CD4-positive, alpha-beta T cell (primary cell): ENCODE results near the gene N4BP2L1. TPM values are rescaled to one million over a fixed set of nuclear protein-coding genes. Genes with fewer than 3 reads are reported as not detected.

ENCODE experiments used
- ATAC-seq: fragments of 200-7000 bp; cut with Tn5 transposase; one replicate; pipeline ENCODE4 v1.10.0; 2022; ENCODE audit warnings: mild to moderate bottlenecking; ENCODE audit not compliant: poor library complexity
- CTCF ChIA-PET: fragments of 350-600 bp; sonication (Branson Sonifier 250); formaldehyde crosslinking; loops from one replicate; lab custom pipeline; 2021; ENCODE audit warnings: antibody characterized with exemption, inconsistent platforms; lab: Charles Lee
- POLR2A ChIA-PET: fragments of 350-600 bp; sonication (Branson Sonifier 250); formaldehyde crosslinking; loops from one replicate; lab custom pipeline; 2021; ENCODE audit warnings: antibody characterized with exemption, inconsistent platforms; lab: Charles Lee
- DNase-seq, 14 experiments: peaks; one replicate each; pipeline ENCODE4 v3.0.0-alpha.2; 2013 to 2020; ENCODE audit warnings: mixed read lengths in 2 of 14
- H3K27ac ChIP-seq, 2 donors: one replicate each; pipeline versions ENCODE4 v1.5.1 to v1.7.0; 2013; ENCODE audit warnings: low read length in 2 of 2, low read depth in 1 of 2, mild to moderate bottlenecking in 1 of 2
- H3K27me3 ChIP-seq, 2 experiments: 1 replicate in 1 of 2; 2 replicates in 1 of 2; pipeline versions ENCODE4 v1.6.1 to v1.7.0; 2013; ENCODE audit warnings: low read length in 2 of 2, control low read depth in 1 of 2, mild to moderate bottlenecking in 1 of 2, moderate library complexity in 1 of 2; ENCODE audit not compliant: insufficient read depth in 2 of 2, control insufficient read depth in 1 of 2
- H3K36me3 ChIP-seq: one replicate; pipeline ENCODE4 v1.6.1; 2013; ENCODE audit warnings: low read length, control low read depth; ENCODE audit not compliant: insufficient read depth
- H3K4me1 ChIP-seq: one replicate; pipeline ENCODE4 v1.6.1; 2013; ENCODE audit warnings: low read length, control low read depth; ENCODE audit not compliant: insufficient read depth
- H3K4me3 ChIP-seq: one replicate; pipeline ENCODE4 v1.5.1; 2013; ENCODE audit warnings: mild to moderate bottlenecking, low read length, moderate library complexity
- H3K9me3 ChIP-seq, 2 experiments: 1 replicate in 1 of 2; 2 replicates in 1 of 2; pipeline versions ENCODE4 v1.6.1 to v1.7.0; 2013; ENCODE audit warnings: low read length in 2 of 2, mild to moderate bottlenecking in 2 of 2, control low read depth in 1 of 2, moderate library complexity in 1 of 2; ENCODE audit not compliant: control insufficient read depth in 1 of 2, insufficient read depth in 1 of 2
- H3K27ac Mint-ChIP-seq: one replicate; pipeline ENCODE4 v1.8.0; 2020; ENCODE audit warnings: mixed read lengths
- H3K27me3 Mint-ChIP-seq: one replicate; pipeline ENCODE4 v1.8.0; 2021; ENCODE audit warnings: mixed read lengths
- H3K36me3 Mint-ChIP-seq: one replicate; pipeline ENCODE4 v1.8.0; 2021; ENCODE audit warnings: low read depth, mixed read lengths
- H3K4me1 Mint-ChIP-seq: one replicate; pipeline ENCODE4 v1.8.0; 2021; ENCODE audit warnings: low read depth, mixed read lengths
- H3K4me3 Mint-ChIP-seq: one replicate; pipeline ENCODE4 v1.8.0; 2020; ENCODE audit warnings: mild to moderate bottlenecking, mixed read lengths
- H3K9me3 Mint-ChIP-seq: one replicate; pipeline ENCODE4 v1.8.0; 2020; ENCODE audit warnings: mixed read lengths
- CTCF ChIP-seq: fragments of 200-600 bp; IDR thresholded peaks from one replicate; pipeline ENCODE4 v1.8.0; 2022; ENCODE audit warnings: antibody characterized with exemption, mild to moderate bottlenecking
- intact Hi-C, 2 experiments: fragments of 100-400 bp; cut with DNase I in 1 of 2; cut with micrococcal nuclease in 1 of 2; formaldehyde crosslinking; loops; one replicate each; pipeline versions ENCODE4 v1.15.1 to v1.9.0; 2023 to 2025; cut with DNase I, micrococcal nuclease
- total RNA-seq, 174 experiments: library from RNA in 2 of 174; stranded (reverse) in 2 of 174; gene quantifications; one replicate each; pipeline ENCODE4 v1.2.3 and lab custom pipeline; 2021 to 2026

N4BP2L1 gene
- total RNA-seq, 2 experiments from 2014 or later, result 47.5 to 50.5 TPM

DNA sequence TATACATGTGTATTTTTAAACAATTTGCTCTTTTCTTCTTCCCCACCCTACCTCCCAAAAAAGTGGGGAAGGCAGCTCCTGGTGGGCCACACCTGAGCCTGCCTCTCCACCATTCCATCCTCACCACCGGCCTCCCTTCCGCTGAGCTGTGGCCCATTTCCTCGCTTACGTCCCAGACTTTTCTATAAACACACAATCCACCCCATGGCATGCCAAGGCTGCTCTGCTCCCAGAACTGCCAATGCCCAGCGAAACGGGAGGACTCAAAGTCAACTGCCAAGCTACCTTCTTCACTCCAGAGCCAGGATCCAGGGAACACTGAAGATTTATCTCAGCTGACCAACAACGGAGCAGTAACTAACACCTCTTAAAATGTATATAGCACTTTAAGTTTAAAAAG is 2.8 kb downstream of the N4BP2L1 start:
- no peak for DNase-seq
- Mint-ChIP-seq H3K27ac (peak overlapping the region; percentile 76), H3K9me3 (no peaks in the 10 kb centered on the region), H3K36me3 (peaks cover 67% of the 10 kb centered on the region), H3K27me3 (no peaks in the 10 kb centered on the region), H3K4me3 (peak overlapping the region; percentile 83), H3K4me1 (peaks cover 47% of the 10 kb centered on the region)
- H3K27ac ChIP-seq, result no peak overlapping the region
- POLR2A ChIA-PET, result interaction anchor here (0.9 to 4.5 kb wide), 2 partner anchors 110 to 113 kb away, joined by 3 to 83 read pairs; partner anchors contain the start of genes BRCA2, N4BP2L2 and ZAR1L
- H3K4me3 ChIP-seq, result no peak overlapping the region
- H3K36me3 ChIP-seq, result peaks cover 14% of the 10 kb centered on the region
- H3K4me1 ChIP-seq, result peaks cover 40% of the 10 kb centered on the region
- CTCF ChIA-PET, result interaction anchor here (1.8 kb wide), 1 partner anchor 1118 kb away, joined by 4 read pairs; no protein-coding TSS in a partner anchor
- H3K27me3 ChIP-seq, result no peaks in the 10 kb centered on the region
- no peaks in the 10 kb centered on the region for H3K9me3 ChIP-seq
- TF ChIP-seq CTCF, result no peak
- intact Hi-C loops, result loop anchor here (5.0 to 10.0 kb wide), 4 partner anchors 112 to 1263 kb away; partner anchors contain the start of genes HSPH1 (in 2 of the 2), N4BP2L2 (in 1 of the 2) and PDS5B (in 1 of the 2)
- ATAC-seq, result no peak

DNA sequence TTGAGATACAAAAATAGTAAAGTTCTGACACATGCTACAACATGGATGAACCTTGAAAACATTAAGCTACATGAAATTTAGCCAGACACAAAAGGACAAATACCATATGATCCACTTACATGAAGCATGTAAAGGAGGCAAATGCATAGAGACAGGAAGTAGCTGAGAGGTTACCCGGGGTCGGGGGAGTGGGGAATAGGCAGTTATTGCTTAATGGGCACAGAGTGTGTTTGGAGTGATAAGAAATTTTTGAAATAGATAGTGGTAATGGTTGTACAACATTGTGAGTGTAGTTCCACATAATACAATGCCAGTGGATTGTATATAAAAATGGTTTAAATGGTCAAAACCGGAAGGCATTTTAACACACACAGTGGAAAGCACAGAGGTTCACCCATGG is 4.3 kb downstream of the N4BP2L1 start:
- Mint-ChIP-seq H3K4me1 (peaks cover 43% of the 10 kb centered on the region), H3K27ac (peak overlapping the region; percentile 35), H3K36me3 (peaks cover 79% of the 10 kb centered on the region), H3K4me3 (peak overlapping the region; percentile 40), H3K27me3 (no peaks in the 10 kb centered on the region), H3K9me3 (no peaks in the 10 kb centered on the region)
- H3K4me3 ChIP-seq, result no peak overlapping the region
- intact Hi-C loops, result loop anchor here in 1 of 2 experiments (5.0 to 10.0 kb wide), 2 partner anchors 261 to 1259 kb away; partner anchors contain the start of gene HSPH1
- peaks cover 0 to 8% of the 10 kb centered on the region in 2 experiments for H3K9me3 ChIP-seq
- peaks cover 20% of the 10 kb centered on the region for H3K36me3 ChIP-seq
- TF ChIP-seq CTCF, result no peak
- H3K27me3 ChIP-seq, result no peaks in the 10 kb centered on the region
- DNase-seq, result no peak
- no peak for ATAC-seq
- no peak overlapping the region for H3K27ac ChIP-seq
- CTCF ChIA-PET, result interaction anchor here (0.8 kb wide), 1 partner anchor 9 kb away, joined by 3 read pairs; no protein-coding TSS in a partner anchor
- POLR2A ChIA-PET, result no interaction called here
- H3K4me1 ChIP-seq, result peaks cover 31% of the 10 kb centered on the region

DNA sequence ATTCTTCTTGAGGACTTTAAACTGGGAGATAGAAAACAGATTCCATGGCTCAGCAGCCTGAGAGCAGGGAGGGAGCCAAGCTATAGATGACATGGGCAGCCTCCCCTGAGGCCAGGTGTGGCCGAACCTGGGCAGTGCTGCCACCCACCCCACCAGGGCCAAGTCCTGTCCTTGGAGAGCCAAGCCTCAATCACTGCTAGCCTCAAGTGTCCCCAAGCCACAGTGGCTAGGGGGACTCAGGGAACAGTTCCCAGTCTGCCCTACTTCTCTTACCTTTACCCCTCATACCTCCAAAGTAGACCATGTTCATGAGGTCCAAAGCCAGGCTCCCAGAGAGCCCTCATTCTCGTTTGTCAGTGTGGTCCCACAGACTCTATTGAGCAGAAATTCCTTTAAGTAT is 8.1 kb downstream of the N4BP2L1 start:
- H3K4me3 Mint-ChIP-seq, result no peak overlapping the region
- no peaks in the 10 kb centered on the region for H3K27me3 Mint-ChIP-seq
- Histone ChIP-seq H3K36me3 (peaks cover 26% of the 10 kb centered on the region), H3K4me3 (no peak overlapping the region), H3K27ac (no peak overlapping the region), H3K4me1 (peaks cover 10% of the 10 kb centered on the region), H3K9me3 (peaks cover 0 to 8% of the 10 kb centered on the region in 2 experiments), H3K27me3 (no peaks in the 10 kb centered on the region)
- ChIA-PET POLR2A (no interaction called here), CTCF (no interaction called here)
- intact Hi-C loops, result loop anchor here in 1 of 2 experiments (5.0 to 10.0 kb wide), 2 partner anchors 258 to 1255 kb away; partner anchors contain the start of gene HSPH1
- peaks cover 62% of the 10 kb centered on the region for H3K36me3 Mint-ChIP-seq
- H3K4me1 Mint-ChIP-seq, result peaks cover 26% of the 10 kb centered on the region
- no peak for TF ChIP-seq CTCF
- DNase-seq (no peak), ATAC-seq (no peak)
- no peak overlapping the region for H3K27ac Mint-ChIP-seq
- H3K9me3 Mint-ChIP-seq, result no peaks in the 10 kb centered on the region
